ENCODE data around the gene ATP9B.

DNA sequence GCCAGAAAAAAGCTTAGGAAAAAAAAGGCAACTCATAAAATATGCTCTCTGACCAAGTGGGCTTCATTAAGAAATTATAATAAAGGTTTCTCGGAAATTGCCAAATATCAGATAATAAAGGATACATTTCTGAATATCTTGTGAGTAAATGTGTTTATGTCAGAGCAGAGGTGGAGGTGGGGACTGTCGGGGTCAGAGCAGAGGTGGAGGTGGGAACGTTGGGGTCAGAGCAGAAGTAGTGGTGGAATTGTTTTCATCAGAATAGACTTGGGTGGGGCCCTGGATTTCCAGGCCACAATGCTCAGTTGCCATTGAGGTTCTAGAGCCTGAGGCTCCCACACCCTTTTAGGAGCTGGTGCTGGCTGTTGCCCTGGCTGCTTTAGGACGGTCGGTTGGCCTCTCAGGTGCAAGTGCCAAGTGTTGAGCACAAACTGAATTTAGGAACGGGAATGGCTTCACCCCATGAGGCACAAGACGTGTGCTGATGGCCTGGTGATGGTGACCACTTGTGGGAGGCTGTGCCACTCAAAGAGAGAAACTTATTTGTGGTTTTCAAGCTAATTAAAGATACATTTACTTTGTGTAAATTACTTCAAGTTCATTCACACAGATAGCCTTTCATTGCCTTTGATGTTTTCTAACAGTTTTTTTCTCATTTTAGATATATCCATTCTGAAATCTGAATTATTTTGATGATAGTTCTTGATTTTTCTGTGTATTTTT lies 131.5 kb downstream of the ATP9B start:
- TF ChIP-seq, protein P1, sequence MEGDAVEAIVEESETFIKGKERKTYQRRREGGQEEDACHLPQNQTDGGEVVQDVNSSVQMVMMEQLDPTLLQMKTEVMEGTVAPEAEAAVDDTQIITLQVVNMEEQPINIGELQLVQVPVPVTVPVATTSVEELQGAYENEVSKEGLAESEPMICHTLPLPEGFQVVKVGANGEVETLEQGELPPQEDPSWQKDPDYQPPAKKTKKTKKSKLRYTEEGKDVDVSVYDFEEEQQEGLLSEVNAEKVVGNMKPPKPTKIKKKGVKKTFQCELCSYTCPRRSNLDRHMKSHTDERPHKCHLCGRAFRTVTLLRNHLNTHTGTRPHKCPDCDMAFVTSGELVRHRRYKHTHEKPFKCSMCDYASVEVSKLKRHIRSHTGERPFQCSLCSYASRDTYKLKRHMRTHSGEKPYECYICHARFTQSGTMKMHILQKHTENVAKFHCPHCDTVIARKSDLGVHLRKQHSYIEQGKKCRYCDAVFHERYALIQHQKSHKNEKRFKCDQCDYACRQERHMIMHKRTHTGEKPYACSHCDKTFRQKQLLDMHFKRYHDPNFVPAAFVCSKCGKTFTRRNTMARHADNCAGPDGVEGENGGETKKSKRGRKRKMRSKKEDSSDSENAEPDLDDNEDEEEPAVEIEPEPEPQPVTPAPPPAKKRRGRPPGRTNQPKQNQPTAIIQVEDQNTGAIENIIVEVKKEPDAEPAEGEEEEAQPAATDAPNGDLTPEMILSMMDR (IDR thresholded peaks at IDR 0.05), result no peak
- no peak for TF ChIP-seq EZH2 (IDR thresholded peaks at IDR 0.05)
